Measurements from ENCODE around the gene TRIOBP. TPM values are rescaled to one million over a fixed set of nuclear protein-coding genes. Genes with fewer than 3 reads are reported as not detected.
A peak's percentile ranks its signal among the peaks of the same experiment; 100 is the strongest.
"Not testable (repeated sequence)": the region's sequence is repeated elsewhere in the genome, so short reads cannot be mapped to it uniquely, and the experiment has no call there.

The TRIOBP gene
- total RNA-seq, 1 donor from 2014 or later: 105 TPM

DNA sequence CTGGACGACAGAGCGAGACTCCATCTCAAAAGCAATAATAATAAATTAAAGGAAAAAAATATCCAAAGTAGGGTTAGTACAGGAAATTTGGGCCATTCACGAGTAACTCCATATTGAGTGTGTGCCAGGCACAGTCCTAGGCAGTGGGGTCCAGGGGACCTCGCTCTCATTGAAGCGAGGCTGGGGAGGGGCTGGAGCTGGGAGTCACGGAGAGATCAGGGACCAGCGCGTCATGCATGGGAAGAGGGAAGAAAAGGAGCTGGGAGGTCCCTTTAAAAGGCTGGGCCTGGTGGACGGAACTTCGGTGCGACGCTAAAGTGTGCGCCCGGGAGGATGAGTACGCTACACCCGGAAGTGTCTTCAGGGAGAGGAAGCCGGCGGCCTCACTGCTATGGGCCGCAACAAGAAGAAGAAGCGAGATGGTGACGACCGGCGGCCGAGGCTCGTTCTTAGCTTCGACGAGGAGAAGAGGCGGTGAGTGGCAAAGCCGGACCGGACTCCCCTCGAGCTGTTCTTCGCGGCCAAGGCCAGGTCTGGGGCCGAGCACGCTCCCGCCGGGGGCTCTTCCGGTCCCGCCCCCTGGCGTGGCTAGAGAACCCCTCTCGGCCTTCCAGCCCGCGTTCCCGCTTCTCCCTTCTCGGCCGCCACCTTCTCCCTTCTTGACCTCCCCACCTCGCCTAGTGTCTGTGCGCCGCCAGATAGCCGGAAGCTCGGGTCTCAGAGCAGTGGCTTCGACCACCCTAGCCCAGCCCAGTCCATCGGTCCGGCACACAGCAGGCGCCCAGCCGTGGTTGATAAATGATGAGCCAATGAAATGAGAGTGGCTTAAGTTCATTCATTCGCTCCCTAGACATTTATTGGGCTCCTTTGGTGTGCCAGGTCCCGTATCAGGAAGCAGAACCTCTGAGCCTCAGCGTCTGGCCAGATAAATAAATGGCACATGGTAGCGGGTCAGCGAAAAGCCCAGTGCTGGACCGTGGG lies 10.6 kb upstream of the TRIOBP start, which contains the start of gene NOL12:
NOL12 (plus strand) TSS at position 342 of the 981 bp plus-strand sequence; CDS start at position 392, 50 bp downstream.
- DNase-seq (ENCODE audit: low read depth, low spot score): peak; percentile 68

DNA sequence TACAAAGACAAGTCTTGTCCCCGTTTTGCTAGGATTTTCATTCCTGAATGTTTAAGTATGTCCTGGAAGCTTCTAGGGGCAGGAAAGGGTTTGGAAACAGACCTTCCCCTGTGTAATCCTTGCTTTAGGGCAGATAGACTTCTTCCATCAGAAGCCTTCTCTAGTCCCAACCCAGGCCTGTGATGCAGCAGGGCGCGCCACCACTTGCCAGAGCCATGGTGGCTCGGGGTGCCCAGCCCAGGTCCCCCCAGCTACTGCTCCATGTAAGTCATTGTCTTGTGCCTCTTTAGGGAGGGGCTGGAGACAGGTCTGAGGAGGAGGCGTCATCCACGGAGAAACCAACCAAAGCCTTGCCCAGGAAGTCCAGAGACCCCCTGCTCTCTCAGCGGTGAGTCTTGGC lies 6.4 kb upstream of the TRIOBP start:
- no peak for DNase-seq (ENCODE audit: low read depth, low spot score)

DNA sequence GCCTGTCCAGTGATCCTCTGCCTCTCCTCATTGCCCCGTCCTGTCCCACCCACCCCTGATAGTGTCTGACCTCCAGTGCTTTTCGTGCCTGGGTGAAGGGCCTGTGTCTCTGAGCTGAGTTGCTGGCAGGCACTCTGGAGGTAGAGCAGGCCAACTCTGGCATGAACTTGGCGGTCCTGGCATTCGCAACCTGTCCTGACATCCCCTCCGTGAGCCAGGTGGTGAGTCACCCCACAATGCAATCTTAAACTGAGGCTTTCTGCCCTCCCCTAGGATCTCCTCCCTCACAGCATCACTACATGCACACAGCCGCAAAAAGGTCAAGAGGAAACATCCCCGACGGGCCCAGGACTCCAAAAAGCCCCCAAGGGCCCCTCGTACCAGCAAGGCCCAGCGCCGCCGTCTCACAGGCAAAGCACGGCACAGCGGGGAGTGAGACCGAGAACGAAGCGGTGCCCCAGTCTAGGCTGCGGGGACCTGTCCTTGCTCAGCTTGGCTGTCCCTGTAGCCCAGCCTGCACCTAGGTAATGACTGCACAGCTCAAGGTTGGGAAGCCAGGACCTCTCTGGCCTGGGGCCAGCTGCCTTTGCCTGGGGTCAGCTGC lies 5.8 kb upstream of the TRIOBP start:
- no peak for DNase-seq (ENCODE audit: low read depth, low spot score)

DNA sequence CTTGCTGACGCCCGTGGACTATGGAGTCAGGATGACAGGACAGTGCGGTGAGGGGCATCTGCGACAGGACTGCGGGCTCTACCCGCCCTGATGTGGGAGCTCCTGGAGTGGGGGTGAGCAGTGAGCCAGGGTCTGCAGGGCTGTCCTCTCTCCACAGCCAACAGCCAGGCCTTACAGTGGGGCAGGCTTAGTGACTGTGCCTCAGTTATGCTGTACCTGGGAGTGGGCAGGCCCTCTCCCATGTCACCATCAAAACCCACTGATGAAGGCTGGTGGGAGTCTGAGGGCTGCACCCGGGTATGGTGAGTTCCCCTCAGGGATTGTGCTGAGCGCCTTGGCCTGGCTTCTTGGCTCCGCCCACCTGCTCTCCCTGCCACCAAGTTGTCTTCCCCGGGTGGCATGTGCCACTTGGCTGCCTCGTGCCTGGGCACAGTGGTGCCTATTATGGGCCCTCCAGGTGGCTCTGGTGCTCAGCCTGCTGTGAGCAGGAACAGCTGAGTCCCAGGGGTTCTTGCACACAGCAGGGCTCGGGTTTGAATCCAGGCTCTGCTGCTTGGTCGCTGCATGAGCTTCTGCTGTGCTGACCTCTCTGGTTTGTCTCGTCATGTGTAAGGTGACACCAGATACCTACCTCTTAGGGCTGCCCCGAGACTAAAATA lies 4.1 kb upstream of the TRIOBP start:
- no peak for DNase-seq (ENCODE audit: low read depth, low spot score)

DNA sequence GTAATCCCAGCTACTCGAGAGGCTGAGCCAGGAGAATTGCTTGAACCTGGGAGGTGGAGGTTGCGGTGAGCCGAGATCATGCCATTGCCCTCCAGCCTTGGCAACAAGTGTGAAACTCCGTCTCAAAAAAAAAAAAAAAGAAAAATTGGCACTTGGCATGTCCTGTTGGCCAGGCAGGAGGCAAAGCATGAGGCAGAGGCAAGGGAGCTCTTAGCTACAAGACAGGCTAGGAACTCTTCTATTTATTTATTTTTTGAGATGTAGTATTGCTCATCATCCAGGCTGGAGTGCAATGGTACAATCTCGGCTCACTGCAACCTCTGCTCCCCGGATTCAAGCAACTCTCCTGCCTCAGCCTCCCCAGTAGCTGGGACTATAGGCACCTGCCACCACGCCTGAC lies 2.7 kb upstream of the TRIOBP start:
- not testable (repeated sequence) for DNase-seq (ENCODE audit: low read depth, low spot score)

DNA sequence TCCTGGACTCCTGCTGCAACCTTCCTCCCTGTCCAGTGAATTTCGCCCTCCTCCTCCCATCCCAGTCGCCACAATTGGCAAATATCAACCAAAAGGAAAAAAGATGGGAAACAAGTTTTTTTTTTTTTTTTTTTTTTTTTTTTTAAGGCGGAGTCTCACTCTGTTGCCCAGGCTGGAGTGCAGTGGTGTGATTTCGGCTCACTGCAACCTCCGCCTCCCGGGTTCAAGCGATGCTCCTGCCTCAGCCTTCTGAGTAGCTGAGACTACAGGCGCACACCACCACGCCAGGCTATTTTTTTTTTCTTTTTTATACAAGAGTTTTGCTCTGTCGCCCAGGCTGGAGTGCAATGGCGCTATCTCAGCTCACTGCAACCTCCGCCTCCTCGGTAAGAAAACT lies 590 bp upstream of the TRIOBP start:
- DNase-seq (ENCODE audit: low read depth, low spot score): not testable (repeated sequence)

DNA sequence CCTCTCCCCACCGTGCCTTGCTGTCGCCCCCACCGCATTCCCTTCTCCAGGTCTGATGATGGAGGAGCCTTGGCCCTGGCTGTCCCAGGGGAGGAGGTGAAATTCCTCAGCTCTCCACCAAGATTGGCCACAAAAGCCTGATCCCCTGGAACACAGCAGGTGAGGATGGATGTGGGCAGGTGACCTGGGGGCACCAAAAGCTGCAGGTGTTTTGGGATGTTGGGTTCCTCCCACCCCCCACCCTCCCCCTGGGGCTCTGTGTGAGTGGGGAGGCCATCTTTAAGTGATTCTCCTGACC lies 639 bp downstream of the TRIOBP start:
- DNase-seq (ENCODE audit: low read depth, low spot score): no peak

DNA sequence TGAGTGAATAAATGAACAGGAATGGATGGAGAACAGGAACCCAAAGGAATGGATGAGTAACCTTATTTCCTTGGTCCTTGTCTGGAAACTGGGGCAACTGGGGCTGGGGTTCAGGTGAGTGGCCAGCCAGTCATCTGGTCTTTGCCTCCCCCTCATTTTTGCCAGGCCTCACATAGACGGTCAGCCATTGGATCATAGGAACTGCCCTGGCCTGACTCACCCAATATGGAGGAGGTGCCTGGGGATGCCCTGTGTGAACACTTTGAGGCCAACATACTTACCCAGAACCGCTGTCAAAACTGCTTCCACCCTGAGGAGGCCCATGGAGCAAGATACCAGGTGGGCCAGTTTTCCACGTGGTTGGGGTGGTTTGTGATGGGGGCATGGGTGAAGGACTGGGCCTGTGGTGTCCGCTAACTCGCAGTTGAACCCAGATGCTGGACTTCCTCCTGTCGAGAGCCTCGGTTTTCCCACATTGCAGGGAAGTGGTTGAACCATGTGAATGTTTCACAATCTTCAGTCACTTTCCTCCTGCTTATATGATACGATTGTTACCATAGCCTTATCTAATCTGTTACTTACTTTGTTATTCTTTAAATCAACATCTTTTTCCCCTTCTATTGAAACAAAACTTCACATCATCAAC lies 4.4 kb downstream of the TRIOBP start:
- DNase-seq (ENCODE audit: low read depth, low spot score): no peak

DNA sequence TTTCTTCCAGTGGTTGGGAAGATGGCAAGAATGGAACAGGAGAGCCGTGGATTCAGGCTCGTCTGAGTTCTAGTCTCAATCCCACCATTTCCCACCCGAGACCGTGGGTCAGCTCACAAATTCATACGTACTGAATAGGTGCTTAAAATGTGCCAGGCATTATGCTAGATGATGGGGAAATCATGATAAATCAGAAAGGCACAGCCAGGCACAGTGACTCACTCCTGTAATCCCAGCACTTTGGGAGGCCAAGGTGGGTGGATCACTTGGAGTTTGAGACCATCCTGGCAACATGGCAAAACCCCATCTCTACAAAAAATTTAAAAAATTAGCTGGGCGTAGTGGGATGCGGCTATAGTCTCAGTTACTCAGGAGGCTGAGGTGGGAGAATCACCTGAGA lies 7.1 kb downstream of the TRIOBP start:
- no peak for DNase-seq (ENCODE audit: low read depth, low spot score)

DNA sequence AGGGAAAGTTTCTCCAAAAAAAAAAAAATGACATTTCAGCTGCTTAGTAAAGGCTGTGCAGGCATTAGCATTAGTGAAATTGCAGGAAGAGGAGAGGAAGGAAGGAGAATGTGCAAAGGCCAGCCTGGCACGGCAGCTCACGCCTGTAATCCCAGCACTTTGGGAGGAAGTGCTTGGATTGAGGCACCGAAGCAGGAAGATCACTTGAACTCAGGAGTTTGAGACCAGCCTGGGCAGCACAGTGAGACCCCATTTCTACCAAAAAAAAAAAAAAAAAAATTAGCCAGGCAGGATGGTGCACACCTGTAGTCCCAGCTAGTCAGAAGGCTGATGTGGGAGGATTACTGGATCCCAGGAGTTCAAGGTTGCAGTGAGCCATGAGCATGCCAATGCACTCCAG lies 7.8 kb downstream of the TRIOBP start:
- DNase-seq (ENCODE audit: low read depth, low spot score): no peak

DNA sequence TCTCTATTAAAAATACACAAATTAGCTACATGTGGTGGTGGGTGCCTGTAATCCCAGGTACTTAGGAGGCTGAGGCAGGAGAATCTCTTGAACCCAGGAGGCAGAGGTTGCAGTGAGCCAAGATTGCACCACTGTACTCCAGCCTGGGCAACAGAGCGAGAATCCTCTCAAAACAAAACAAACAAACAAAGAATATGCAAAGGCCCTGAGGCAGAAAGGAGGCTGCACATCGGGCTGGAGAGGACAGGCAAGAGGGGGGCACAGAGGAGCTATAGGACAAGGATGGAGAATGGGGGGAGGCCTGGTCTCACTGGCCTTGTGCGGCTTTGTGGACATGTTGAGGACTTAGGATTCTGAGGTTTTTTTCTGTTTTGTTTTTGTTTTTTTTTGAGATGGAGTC lies 8.4 kb downstream of the TRIOBP start:
- no peak for DNase-seq (ENCODE audit: low read depth, low spot score)

DNA sequence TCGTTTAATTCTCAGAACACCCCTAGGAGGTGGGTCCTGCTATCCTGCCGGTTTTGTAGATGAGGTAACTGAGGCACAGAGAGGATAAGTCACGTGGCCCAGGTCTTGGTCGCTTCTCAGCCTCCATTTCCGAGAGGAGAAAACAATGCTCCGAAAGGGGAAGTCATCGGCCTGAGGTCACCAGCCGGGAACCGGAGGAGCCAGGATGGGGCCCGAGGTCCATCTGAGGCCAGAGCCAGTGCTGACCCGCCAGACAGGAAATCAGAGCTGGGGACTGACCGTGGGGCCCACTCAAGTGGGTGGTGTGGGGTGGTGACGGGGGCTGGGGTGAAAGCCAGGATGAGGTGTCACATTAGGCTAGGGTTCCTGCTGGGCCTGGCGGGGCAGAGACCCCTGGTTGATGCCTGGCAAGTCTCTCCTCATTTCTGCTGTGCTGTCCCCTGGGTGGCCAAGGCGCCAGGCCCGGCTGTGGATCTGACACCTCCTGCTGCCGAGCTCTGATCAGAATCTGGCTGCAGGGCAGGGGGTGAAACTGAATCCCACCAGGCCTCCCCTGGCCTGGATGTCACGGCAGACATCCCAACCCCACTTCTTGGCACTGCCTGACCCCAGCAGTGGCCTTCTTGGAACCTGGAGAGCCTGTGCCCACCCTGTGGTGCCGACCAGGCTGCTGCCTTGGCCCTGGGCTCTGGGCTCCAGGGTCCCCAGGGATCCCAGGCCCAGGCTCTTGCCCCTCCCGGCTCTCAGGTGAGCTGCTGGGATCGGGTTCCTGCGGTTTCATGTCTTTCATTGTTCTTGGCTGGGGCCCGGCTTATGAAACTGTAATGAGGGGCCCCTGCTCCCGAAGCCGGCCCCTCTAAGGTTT lies 12.0 kb downstream of the TRIOBP start:
- no peak for DNase-seq (ENCODE audit: low read depth, low spot score)

DNA sequence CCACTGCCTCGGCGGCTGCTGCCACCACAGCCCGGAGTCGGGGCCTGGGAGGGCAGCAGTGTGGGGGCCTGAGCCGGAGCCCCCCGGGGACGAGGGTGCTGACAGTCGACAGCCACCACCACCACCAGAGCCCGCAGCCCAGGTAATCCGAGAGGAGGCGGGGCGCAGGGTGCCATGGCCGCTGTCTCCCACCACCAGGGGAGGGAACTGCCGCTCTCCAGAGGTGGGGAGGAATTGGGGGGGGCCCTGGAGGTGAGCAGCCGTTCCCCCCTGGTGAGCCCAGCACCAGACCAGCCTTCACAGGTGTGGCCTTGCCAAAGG lies 12.6 kb downstream of the TRIOBP start:
- DNase-seq (ENCODE audit: low read depth, low spot score): no peak

DNA sequence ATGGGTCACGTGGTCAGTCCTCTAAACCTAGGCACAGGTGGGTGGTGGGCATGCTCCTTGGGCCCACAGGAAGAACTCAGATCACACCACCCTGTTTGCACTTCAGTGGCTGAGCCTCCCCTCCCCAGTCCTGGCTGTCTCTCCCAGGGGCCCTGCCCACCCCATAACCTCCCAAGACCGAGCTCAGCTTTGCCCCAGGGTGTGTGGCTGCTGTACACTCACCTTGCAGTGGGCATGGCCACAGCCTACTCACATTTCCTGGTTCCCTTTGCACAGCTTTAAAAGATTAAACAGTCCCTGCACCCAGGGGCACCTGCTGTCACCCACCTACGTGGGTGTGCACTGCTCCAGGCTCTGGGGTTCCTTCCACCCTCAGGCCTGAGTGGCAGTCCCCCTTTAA lies 13.8 kb downstream of the TRIOBP start:
- DNase-seq (ENCODE audit: low read depth, low spot score): no peak

DNA sequence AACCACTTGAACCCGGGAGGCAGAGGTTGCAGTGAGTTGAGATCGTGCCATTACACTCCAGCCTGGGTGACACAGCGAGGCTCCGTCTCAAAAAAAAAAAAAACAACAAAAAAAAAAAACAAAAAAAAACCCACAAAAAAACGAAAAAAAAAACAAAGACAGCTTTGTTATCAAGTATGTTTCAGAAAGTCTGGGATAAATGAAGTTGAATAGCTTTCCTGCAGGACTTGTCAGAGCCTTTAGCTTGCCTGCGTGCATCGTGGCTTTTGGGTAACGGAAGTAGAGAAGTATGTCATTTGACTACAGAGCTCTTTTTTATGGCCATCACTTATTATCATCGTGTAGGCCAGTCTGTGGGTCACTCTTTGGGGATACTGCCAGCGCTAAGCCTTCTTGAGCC lies 14.6 kb downstream of the TRIOBP start:
- no peak for DNase-seq (ENCODE audit: low read depth, low spot score)

DNA sequence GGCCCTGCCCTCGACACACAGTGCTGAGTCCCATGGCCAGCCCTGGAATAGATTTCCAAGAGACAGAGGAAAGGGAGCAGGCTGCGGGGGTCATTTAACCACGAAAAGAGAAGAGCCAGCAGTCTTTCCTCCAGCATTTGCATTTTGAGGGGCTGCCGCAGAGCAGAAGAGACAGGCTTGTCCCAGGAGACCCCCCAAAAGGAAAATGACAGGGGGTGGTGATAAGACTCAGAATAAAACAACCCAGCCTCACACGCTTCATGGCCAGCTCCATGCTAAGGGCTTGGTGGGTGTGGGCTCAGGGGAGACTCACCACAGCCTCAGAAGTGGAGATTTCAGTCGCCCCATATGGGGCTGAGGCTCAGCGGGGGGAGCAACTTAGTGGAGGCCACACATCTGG lies 16.9 kb downstream of the TRIOBP start:
- no peak for DNase-seq (ENCODE audit: low read depth, low spot score)

DNA sequence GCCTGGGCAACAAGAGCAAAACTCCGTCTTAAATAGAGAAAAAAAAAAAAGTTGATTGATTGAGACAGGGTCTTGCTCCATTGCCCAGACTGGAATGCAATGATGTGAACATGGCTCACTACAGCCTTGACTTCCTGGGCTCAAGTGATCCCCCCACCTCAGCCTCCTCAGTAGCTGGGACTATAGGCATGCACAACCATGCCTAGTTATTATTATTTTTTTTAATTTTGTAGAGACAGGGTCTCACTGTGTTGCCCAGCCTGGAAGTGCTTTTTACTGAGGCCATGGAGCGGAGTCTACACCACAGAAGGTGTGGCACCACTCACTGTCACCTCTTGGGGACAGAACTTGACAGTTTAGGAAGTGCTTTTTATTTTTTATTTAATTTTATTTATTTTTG lies 17.8 kb downstream of the TRIOBP start:
- DNase-seq (ENCODE audit: low read depth, low spot score): no peak

DNA sequence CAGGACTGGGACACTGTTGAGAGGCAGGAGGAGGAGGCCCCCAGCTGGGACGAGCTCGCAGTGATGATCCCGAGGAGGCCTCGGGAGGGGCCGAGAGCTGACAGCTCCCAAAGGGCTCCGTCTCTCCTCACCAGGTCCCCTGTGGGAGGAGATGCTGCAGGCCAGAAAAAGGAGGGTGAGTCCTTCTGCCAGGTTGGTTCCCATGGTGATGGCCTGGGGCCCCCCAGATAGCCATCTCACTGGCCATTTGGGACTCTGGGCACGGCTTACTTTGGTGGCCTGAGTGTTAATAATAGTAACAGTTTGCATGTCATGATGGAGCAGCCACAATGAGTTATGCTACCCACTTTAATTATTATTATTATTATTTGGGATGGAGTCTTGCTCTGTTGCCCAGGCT lies 18.9 kb downstream of the TRIOBP start:
- no peak for DNase-seq (ENCODE audit: low read depth, low spot score)

DNA sequence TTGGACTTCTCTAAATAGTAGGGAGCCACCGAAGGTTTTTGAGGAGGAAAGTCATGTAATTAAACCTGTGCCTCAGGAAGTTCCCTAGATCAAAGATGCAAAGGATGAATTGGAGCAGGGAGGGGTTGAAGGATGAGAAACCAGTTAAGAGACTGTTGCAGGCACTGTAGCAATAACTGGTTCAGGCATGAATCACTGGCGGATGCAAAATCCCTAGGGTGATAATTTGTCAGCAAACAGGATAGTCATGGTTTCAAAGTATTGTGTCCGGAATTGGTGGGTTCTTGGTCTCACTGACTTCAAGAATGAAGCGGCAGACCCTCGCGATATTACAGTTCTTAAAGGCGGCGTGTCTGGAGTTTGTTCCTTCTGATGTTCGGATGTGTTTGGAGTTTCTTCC lies 19.9 kb downstream of the TRIOBP start:
- DNase-seq (ENCODE audit: low read depth, low spot score): no peak

DNA sequence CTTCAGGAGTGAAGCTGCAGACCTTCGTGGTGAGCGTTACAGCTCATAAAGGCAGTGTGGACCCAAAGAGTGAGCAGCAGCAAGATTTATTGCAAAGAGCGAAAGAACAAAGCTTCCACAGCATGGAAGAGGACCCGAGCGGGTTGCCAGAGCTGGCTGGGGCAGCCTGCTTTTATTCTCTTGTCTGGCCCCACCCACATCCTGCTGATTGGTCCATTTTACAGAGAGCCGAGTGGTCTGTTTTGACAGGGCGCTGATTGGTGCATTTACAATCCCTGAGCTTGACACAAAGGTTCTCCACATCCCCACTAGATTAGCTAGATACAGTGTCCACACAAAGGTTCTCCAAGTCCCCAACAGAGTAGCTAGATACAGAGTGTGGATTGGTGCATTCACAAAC lies 20.4 kb downstream of the TRIOBP start:
- not testable (repeated sequence) for DNase-seq (ENCODE audit: low read depth, low spot score)

DNA sequence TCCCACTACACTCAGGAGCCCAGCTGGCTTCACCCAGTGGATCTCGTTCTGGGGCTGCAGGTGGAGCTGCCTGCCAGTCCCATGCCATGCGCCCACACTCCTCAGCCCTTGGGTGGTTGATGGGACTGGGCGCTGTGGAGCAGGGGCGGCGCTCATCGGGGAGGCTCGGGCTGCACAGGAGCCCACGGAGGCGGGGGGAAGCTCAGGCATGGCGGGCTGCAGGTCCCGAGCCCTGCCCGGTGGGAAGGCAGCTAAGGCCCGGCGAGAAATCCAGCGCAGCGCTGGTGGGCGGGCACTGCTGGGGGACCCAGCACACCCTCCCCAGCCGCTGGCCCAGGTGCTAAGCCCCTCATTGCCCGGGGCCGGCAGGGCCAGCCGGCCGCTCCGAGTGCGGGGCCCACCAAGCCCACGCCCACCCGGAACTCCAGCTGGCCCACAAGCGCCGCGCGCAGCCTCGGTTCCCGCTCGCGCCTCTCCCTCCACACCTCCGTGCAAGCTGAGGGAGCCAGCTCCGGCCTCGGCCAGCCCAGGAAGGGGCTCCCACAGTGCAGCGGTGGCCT lies 21.0 kb downstream of the TRIOBP start:
- not testable (repeated sequence) for DNase-seq (ENCODE audit: low read depth, low spot score)
